GM12873 (cell line): Measurements from ENCODE around the gene APOL4.

ENCODE experiments used
- CTCF ChIP-seq: IDR thresholded peaks from 2 replicates; pipeline ENCODE4 v1.5.1; 2012; ENCODE audit warnings: low read depth, mild to moderate bottlenecking, moderate library complexity, low read length, control low read depth; ENCODE audit not compliant: insufficient read depth; ENCODE audit errors: missing control alignments

Gene APOL4

GRCh38 chr22:36154423-36154945, 47.1 kb downstream of the APOL4 start:
- no peak for TF ChIP-seq CTCF

- TF ChIP-seq CTCF: no peak
Observed at GRCh38 chr22:36153501-36154422, 47.8 kb downstream of the APOL4 start.

- no peak for TF ChIP-seq CTCF
Observed at GRCh38 chr22:36152088-36152487, 49.5 kb downstream of the APOL4 start.

GRCh38 chr22:36151006-36151595, 50.5 kb downstream of the APOL4 start:
- no peak for TF ChIP-seq CTCF

- TF ChIP-seq CTCF: no peak
Observed at GRCh38 chr22:36149441-36149840, 52.2 kb downstream of the APOL4 start.

GRCh38 chr22:36148411-36148810, 53.2 kb downstream of the APOL4 start:
- TF ChIP-seq CTCF: no peak

- TF ChIP-seq CTCF: no peak
Observed at GRCh38 chr22:36147196-36147791, 54.3 kb downstream of the APOL4 start.
